ENCODE measurements around the gene MSH5. TPM values are rescaled to one million over a fixed set of nuclear protein-coding genes. Genes with fewer than 3 reads are reported as not detected.
A peak's percentile ranks its signal among the peaks of the same experiment; 100 is the strongest.
"Not testable (repeated sequence)": the region's sequence is repeated elsewhere in the genome, so short reads cannot be mapped to it uniquely, and the experiment has no call there.

The MSH5 gene
- total RNA-seq, 2 experiments from 2014 or later: 92.1 to 126 TPM

GRCh38 chr6:31795616-31796298 lies 56.0 kb downstream of the MSH5 start, which contains the start of gene VARS1:
Gene VARS1, minus strand, starts transcription at chr6:31795752. Its CDS starts 535 bp downstream, at chr6:31795217.
- H3K4me3 Mint-ChIP-seq: peak within 1 kb of the TSS; percentile 95
- H3K9me3 Mint-ChIP-seq (ENCODE audit: low read depth): no peaks in the 10 kb centered on the region
- H3K36me3 Mint-ChIP-seq (ENCODE audit: low read depth): peaks cover 35% of the 10 kb centered on the region
- ChIA-PET POLR2A (interaction anchor here (0.6 to 1.0 kb wide), 6 partner anchors 11 to 179 kb away, joined by 3 to 4 read pairs (median 3); partner anchors contain the start of genes BAG6 and LSM2), CTCF (interaction anchor here (0.6 to 2.1 kb wide), 12 partner anchors 10 to 136 kb away, joined by 3 to 15 read pairs (median 5); partner anchors contain the start of genes HSPA1B and LSM2)
- H3K27ac Mint-ChIP-seq: peak within 1 kb of the TSS; percentile 95
- peaks cover 47% of the 10 kb centered on the region for H3K4me1 Mint-ChIP-seq
- ATAC-seq: peak; percentile 82
- intact Hi-C loops (cut with DNase I, micrococcal nuclease): loop anchor here (1.0 to 2.0 kb wide), 11 partner anchors 11 to 143 kb away; partner anchors contain the start of genes ABHD16A (in 1 of the 2), BAG6 (in 1 of the 2), DDAH2 (in 1 of the 2) and HSPA1B (in 1 of the 2)
- no peaks in the 10 kb centered on the region for H3K27me3 Mint-ChIP-seq
- DNase-seq: peak; percentile 92

GRCh38 chr6:31796993-31797385 lies 57.2 kb downstream of the MSH5 start:
- H3K36me3 Mint-ChIP-seq (ENCODE audit: low read depth): peaks cover 31% of the 10 kb centered on the region
- H3K27me3 Mint-ChIP-seq: no peaks in the 10 kb centered on the region
- peaks cover 43% of the 10 kb centered on the region for H3K4me1 Mint-ChIP-seq
- ATAC-seq (no peak), DNase-seq (no peak)
- intact Hi-C loops (cut with DNase I, micrococcal nuclease): loop anchor here (1.0 to 2.0 kb wide), 2 partner anchors 9 to 16 kb away; partner anchors contain the start of gene LSM2 (in 1 of the 2)
- peak overlapping the region; percentile 40 for H3K27ac Mint-ChIP-seq
- ChIA-PET POLR2A (interaction anchor here (0.6 kb wide), 2 partner anchors 34 to 178 kb away, joined by 3 to 5 read pairs; no protein-coding TSS in a partner anchor), CTCF (interaction anchor here (1.2 to 2.1 kb wide), 5 partner anchors 9 to 31 kb away, joined by 5 to 15 read pairs (median 6); partner anchors contain the start of genes HSPA1B and LSM2)
- H3K4me3 Mint-ChIP-seq: no peak overlapping the region
- H3K9me3 Mint-ChIP-seq (ENCODE audit: low read depth): no peaks in the 10 kb centered on the region

- intact Hi-C loops (cut with DNase I, micrococcal nuclease): loop anchor here (1.0 to 2.0 kb wide), 2 partner anchors 9 to 15 kb away; partner anchors contain the start of gene LSM2 (in 1 of the 2)
- H3K9me3 Mint-ChIP-seq (ENCODE audit: low read depth): no peaks in the 10 kb centered on the region
- H3K27ac Mint-ChIP-seq: peak overlapping the region; percentile 86
- peaks cover 38% of the 10 kb centered on the region for H3K4me1 Mint-ChIP-seq
- no peak overlapping the region for H3K4me3 Mint-ChIP-seq
- CTCF ChIA-PET: interaction anchor here (1.6 kb wide), 1 partner anchor 32 kb away, joined by 4 read pairs; no protein-coding TSS in a partner anchor
- peaks cover 31% of the 10 kb centered on the region for H3K36me3 Mint-ChIP-seq (ENCODE audit: low read depth)
- ATAC-seq: peak; percentile 17
- peak; percentile 51 for DNase-seq
- POLR2A ChIA-PET: interaction anchor here (0.5 to 0.6 kb wide), 2 partner anchors 33 to 211 kb away, joined by 3 to 5 read pairs; no protein-coding TSS in a partner anchor
- no peaks in the 10 kb centered on the region for H3K27me3 Mint-ChIP-seq
Measured at GRCh38 chr6:31797588-31797987, 57.8 kb downstream of the MSH5 start.

- no peaks in the 10 kb centered on the region for H3K9me3 Mint-ChIP-seq (ENCODE audit: low read depth)
- DNase-seq (no peak), ATAC-seq (no peak)
- peaks cover 30% of the 10 kb centered on the region for H3K4me1 Mint-ChIP-seq
- H3K36me3 Mint-ChIP-seq (ENCODE audit: low read depth): peaks cover 25% of the 10 kb centered on the region
- POLR2A ChIA-PET: no interaction called here
- no peak overlapping the region for H3K27ac Mint-ChIP-seq
- H3K4me3 Mint-ChIP-seq: no peak overlapping the region
- intact Hi-C loops (cut with DNase I, micrococcal nuclease): loop anchor here in 1 of 2 experiments (10.0 kb wide), 1 partner anchor 1475 kb away; the partner anchor contains the start of gene TRIM39
- CTCF ChIA-PET: interaction anchor here (0.6 to 1.5 kb wide), 5 partner anchors 8 to 138 kb away, joined by 3 to 4 read pairs (median 4); no protein-coding TSS in a partner anchor
- no peaks in the 10 kb centered on the region for H3K27me3 Mint-ChIP-seq
Measured at GRCh38 chr6:31799781-31800180, 60.0 kb downstream of the MSH5 start.

- H3K4me3 Mint-ChIP-seq; DNase-seq; H3K9me3 Mint-ChIP-seq (ENCODE audit: low read depth); POLR2A ChIA-PET; H3K27me3 Mint-ChIP-seq; ATAC-seq; H3K27ac Mint-ChIP-seq: not testable (repeated sequence)
- Mint-ChIP-seq H3K36me3 (ENCODE audit: low read depth) (peaks cover 29% of the 10 kb centered on the region), H3K4me1 (peaks cover 32% of the 10 kb centered on the region)
- intact Hi-C loops (cut with DNase I, micrococcal nuclease): loop anchor here in 1 of 2 experiments (10.0 kb wide), 1 partner anchor 1476 kb away; the partner anchor contains the start of gene TRIM39
- CTCF ChIA-PET: interaction anchor here (1.0 to 1.1 kb wide), 2 partner anchors 10 to 32 kb away, joined by 3 to 4 read pairs; no protein-coding TSS in a partner anchor
Measured at GRCh38 chr6:31801031-31801927, 61.5 kb downstream of the MSH5 start.

- no peaks in the 10 kb centered on the region for H3K27me3 Mint-ChIP-seq
- POLR2A ChIA-PET: interaction anchor here (0.6 to 2.2 kb wide), 8 partner anchors 10 to 141 kb away, joined by 3 to 20 read pairs (median 4); partner anchors contain the start of genes GPANK1 and HSPA1B
- H3K4me1 Mint-ChIP-seq: peaks cover 16% of the 10 kb centered on the region
- intact Hi-C loops (cut with DNase I, micrococcal nuclease): loop anchor here (1.0 to 10.0 kb wide), 5 partner anchors 9 to 1481 kb away; partner anchors contain the start of genes HSPA1B (in 1 of the 2), TRIM39 (in 1 of the 2) and VARS1 (in 1 of the 2)
- DNase-seq (peak; percentile 34), ATAC-seq (peak; percentile 20)
- H3K36me3 Mint-ChIP-seq (ENCODE audit: low read depth): peaks cover 29% of the 10 kb centered on the region
- CTCF ChIA-PET: interaction anchor here (0.8 to 2.5 kb wide), 11 partner anchors 10 to 152 kb away, joined by 4 to 23 read pairs (median 6); partner anchors contain the start of genes C6orf47, MSH5 and VARS1
- no peaks in the 10 kb centered on the region for H3K9me3 Mint-ChIP-seq (ENCODE audit: low read depth)
- peak overlapping the region; percentile 91 for H3K4me3 Mint-ChIP-seq
- peak overlapping the region; percentile 94 for H3K27ac Mint-ChIP-seq
Measured at GRCh38 chr6:31805939-31806469, 66.2 kb downstream of the MSH5 start.

- Mint-ChIP-seq H3K27me3 (no peaks in the 10 kb centered on the region), H3K36me3 (ENCODE audit: low read depth) (peaks cover 29% of the 10 kb centered on the region), H3K9me3 (ENCODE audit: low read depth) (no peaks in the 10 kb centered on the region), H3K4me1 (peaks cover 22% of the 10 kb centered on the region), H3K4me3 (peak within 1 kb of the TSS; percentile 91), H3K27ac (peak within 1 kb of the TSS; percentile 94)
- DNase-seq (peak; percentile 99), ATAC-seq (peak; percentile 99)
- ChIA-PET POLR2A (interaction anchor here (0.6 to 2.2 kb wide), 13 partner anchors 11 to 265 kb away, joined by 3 to 20 read pairs (median 3); partner anchors contain the start of genes ABHD16A, DDX39B, GPANK1 and HSPA1B), CTCF (interaction anchor here (0.6 to 2.5 kb wide), 18 partner anchors 7 to 649 kb away, joined by 3 to 23 read pairs (median 4); partner anchors contain the start of genes C6orf47, CCHCR1, MSH5 and VARS1)
- intact Hi-C loops (cut with DNase I, micrococcal nuclease): loop anchor here (1.0 to 10.0 kb wide), 5 partner anchors 9 to 1482 kb away; partner anchors contain the start of genes HSPA1B (in 1 of the 2), TRIM39 (in 1 of the 2) and VARS1 (in 1 of the 2)
Measured at GRCh38 chr6:31806470-31807272, 66.9 kb downstream of the MSH5 start, which contains the start of gene LSM2. Gene LSM2, minus strand, starts transcription at chr6:31806966. Its CDS starts 209 bp downstream, at chr6:31806757.

- ATAC-seq; H3K9me3 Mint-ChIP-seq (ENCODE audit: low read depth); DNase-seq; H3K4me3 Mint-ChIP-seq; H3K27ac Mint-ChIP-seq; POLR2A ChIA-PET; CTCF ChIA-PET; H3K27me3 Mint-ChIP-seq: not testable (repeated sequence)
- Mint-ChIP-seq H3K4me1 (peaks cover 37% of the 10 kb centered on the region), H3K36me3 (ENCODE audit: low read depth) (peaks cover 20% of the 10 kb centered on the region)
- intact Hi-C loops (cut with DNase I, micrococcal nuclease): loop anchor here in 1 of 2 experiments (10.0 kb wide), 1 partner anchor 1484 kb away; the partner anchor contains the start of gene TRIM39
Measured at GRCh38 chr6:31808599-31808998, 68.8 kb downstream of the MSH5 start.

- ATAC-seq (no peak), DNase-seq (no peak)
- intact Hi-C loops (cut with DNase I, micrococcal nuclease): loop anchor here (2.0 to 5.0 kb wide), 4 partner anchors 15 to 269 kb away; partner anchors contain the start of genes DDX39B (in 1 of the 2), HSPA1B (in 1 of the 2) and LTA (in 1 of the 2)
- Mint-ChIP-seq H3K36me3 (ENCODE audit: low read depth) (peaks cover 11% of the 10 kb centered on the region), H3K4me1 (peaks cover 36% of the 10 kb centered on the region), H3K27me3 (no peaks in the 10 kb centered on the region), H3K27ac (peak overlapping the region; percentile 94), H3K9me3 (ENCODE audit: low read depth) (no peaks in the 10 kb centered on the region), H3K4me3 (peak overlapping the region; percentile 72)
- ChIA-PET CTCF (interaction anchor here (0.5 to 1.7 kb wide), 8 partner anchors 9 to 1747 kb away, joined by 3 to 4 read pairs (median 4); partner anchors contain the start of genes HSPA1B, LTB and NCR3), POLR2A (no interaction called here)
Measured at GRCh38 chr6:31811645-31812044, 71.8 kb downstream of the MSH5 start.
